ENCODE results near the gene MAPRE2.

The MAPRE2 gene

DNA sequence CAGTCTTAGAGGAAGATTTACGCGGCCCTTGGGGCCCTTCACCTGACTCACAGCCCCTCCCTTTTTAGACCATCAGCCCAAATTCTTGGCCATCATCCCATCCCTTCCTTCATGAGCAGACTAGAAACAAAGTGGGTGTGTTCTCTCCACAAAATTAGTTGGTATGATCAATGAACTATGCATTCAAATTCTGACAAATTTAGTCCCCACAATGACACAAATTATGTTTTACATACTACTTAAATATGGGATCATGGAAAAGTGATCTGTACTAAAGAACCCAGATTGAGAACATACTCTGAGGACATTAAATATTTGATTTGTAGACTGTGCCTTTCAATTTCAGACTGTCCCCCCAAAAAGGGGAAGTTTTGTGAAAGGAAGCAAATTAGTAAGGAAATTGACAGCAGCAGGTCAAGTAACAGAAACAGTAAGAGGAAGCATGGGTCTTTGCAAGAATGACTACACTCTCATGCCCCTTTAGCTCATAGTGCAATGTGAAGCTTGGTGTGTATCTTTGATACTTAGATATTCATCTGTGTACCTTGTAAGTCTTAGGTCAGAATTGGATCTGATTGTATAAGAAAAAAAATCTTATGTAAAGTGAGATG lies 2.2 kb upstream of the MAPRE2 start:
- no peak for DNase-seq

DNA sequence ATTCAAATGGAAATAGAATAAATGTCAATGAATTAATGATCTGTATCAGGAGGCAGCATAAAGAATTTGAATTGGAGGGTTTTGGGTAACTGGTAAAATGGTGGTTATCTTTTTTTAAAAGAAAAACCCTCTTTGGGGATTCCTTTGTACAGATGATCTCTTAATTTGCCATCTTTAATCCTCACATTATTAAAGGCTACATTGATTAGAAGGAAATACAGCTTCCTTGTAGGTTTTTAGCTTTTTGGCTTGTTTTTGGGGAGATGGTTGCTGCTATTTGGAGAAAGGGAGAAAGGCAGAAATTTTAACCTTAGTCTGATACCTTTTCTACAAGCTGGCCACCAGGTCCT lies 600 bp upstream of the MAPRE2 start:
- DNase-seq: no peak

DNA sequence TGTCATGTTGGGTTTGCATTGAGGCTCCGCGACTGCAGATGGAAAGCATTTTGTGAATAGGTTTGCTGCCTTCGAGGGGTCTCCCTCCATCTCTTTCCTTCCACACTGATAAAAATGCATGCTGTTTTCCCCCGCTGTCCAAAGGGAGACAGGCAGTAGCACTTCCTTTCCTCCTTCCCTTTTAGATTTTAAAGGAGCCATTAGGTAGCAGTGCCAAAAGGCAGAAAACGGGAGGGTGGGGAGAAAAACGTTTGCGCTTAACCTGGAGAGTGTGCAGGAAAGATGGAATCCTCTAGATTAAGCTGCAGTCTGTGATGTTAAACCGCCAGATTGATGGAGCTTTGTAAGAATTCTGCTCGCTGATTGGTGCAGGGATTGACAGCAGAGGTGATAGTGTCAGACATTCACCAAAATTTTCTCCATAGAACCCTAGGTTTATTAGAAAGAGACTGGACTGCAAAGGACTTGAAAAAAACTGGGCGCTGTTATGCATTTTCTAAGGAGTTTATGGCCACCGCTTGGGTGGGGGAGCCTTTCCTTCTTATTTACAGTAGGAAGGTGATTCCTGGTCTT lies 688 bp downstream of the MAPRE2 start:
- DNase-seq: no peak

DNA sequence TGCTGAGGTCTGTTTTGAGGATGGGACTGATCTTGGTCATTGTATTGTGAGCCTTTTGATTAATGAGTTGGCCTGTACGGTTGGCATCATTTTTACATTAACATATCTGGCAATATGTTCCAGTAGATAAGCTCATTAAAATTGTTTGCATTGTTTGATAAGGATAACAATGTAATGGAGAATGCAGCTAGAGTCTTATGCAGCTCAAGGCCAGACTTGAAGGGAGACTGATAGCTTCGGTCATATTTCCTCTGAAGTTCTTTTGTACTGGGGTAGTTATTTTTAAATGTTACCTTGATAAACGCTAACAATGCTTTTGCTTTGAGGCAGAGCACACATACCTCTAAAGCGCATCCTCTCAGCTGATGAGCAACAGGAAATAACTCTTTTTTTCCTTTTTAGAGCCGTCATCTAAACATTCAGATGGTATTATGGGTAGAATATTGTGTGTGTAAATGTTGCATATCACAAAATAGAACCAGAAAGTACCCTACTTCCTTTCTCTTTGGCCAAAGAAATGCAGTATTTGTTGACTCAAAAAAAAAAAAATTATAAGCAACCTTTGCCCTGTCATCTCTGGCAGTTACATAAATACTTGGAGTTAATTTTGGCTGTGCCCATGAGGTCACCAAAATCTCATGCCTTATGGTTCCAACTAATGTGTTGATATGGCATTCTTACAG lies 1.3 kb downstream of the MAPRE2 start:
- no peak for DNase-seq

DNA sequence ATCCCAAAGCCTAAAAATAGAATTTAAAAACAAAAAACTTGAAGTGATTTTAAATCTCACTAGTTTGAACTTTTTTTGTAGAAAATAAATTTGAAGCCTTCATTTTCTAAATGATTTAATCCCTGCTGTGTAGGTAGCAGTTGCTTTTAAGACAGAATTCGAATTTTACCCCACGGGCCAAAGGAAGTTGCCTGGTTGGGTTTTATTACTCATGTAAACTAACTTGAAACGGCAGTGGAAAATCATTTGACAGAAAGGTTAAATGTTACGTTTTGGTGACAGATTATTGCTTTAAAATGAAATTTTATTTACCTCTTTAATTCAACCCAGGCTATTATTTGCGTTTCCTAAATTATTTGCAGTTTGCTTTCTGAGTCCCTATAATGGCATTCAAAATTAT lies 2.0 kb downstream of the MAPRE2 start:
- no peak for DNase-seq

DNA sequence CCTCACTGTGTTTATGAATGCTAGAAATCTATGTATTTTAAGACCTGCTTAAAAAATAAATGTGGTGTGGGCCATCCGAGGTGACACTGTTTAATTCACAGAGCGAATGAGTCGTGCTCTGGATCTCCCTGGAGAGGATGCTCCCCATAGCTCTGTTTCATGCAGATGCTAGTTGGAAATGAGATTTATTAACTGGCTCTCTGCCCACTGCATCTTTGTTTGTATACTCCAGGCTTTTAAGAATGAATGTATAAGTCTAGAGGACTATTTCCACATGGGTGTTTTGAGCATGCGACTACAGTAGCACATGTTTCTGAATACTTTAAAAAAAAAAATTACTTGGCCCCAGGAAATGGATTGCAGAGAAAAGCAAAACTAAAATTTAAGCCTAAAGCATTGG lies 3.9 kb downstream of the MAPRE2 start:
- no peak for DNase-seq

DNA sequence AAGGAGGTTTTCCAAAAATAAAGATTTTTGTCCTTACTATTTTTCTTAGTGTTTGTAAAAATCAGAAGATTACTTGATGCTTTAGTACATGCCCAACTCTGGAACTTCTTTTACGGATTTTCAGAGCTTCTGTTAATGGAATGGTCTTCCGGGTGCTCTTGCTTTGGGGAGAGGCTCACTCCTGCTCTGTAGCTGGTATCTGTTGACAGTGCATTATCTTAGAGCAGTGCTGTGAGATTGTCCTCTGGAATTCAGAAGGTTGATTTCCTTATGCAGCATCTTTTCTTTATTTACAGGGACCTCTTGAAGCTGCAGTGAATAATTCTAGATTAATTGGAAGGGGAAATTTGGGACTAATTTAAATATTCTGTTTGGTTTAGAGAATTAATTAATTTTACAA lies 4.6 kb downstream of the MAPRE2 start:
- DNase-seq: no peak

DNA sequence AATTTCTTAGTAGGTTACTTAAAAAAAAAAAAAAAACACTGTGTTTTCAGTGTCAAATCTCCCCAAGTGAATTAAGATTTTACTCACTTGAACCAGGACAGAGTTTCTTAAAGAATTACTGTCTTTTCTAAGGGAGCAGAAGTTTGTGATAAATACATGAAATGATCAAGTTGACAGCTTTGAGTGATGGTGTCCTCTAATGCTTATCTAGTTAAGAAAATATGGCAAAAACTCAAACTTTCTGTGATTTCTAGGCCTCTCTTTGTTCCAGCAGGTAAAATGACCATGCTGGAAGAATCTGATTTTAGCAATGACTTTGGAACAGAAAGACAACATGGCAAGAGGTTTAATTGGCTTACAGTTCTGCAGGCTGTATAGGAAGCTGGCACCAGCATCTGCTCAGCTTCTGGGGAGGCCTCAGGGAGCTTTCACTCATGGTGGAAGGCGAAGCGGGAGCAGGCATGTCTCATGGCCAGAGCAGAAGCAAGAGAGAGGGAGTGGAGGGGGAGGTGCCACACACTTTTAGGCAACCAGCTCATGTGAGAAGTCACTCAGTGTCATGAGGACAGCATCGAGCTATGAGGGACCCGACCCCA lies 6.6 kb downstream of the MAPRE2 start:
- no peak for DNase-seq

DNA sequence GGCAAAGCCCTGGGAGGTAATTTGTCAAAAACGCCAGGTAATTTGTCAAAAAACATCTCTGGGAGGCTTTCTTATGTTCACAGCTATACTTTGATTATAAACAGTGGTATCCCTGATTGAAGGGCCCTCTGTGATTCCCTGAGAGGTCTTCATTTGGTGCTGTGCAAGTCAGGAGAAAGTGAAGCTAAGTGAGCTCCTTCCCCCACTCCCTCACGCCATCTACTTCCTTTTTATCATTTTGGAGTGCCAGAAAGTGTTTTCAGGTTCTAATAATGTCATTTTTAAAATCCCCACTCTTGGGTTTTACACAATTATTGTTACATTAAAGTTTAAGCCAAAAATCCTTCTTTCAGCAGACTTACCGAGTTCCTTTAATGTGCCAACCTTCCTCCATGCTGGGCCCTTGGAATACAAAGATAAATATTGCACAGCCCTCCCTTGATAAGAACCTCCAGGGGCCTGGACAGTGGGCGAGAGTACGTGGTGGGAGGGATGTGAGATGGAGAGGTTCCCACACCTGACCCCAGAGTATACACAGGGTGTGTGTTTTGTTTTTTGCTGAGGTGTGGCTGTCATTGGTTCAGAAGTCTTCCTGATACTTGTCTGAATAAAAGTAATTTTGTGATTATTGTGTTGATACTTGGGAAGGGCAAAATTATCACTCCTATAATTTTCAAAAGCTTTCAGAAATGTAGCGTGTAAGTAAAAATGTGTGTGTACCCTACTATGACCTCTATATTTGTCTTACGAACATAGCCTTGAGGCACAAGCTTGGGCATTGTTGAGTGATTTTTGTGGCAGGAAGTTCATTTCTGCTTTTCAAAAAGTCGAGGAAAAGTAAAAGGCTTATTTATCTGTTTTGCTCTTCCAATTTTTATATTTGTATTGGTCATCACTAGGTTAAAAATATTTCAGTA lies 8.2 kb downstream of the MAPRE2 start:
- DNase-seq: no peak

DNA sequence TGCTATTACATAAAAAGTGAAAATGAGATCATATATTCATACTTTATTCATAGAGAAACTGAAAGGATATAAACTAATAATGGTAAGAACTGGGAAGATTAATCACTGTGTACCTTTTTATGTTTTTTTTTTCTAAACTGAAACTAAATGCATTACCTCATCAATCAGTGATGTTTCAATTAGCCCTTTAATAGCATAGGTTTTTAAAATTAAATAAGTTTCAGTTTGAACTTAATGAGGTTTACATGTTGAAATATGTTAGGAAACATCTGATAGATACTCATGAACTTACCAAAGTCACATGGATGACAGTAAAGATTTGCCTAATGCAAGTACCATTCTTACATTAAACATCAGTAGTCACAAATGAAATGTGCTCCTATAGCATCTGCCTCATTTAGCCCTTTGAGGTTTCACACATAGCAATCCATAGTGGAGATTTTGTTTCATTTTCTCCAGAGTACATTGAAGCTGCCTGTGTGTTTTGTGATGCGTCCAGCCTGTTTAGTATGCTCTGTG lies 8.9 kb downstream of the MAPRE2 start:
- no peak for DNase-seq

DNA sequence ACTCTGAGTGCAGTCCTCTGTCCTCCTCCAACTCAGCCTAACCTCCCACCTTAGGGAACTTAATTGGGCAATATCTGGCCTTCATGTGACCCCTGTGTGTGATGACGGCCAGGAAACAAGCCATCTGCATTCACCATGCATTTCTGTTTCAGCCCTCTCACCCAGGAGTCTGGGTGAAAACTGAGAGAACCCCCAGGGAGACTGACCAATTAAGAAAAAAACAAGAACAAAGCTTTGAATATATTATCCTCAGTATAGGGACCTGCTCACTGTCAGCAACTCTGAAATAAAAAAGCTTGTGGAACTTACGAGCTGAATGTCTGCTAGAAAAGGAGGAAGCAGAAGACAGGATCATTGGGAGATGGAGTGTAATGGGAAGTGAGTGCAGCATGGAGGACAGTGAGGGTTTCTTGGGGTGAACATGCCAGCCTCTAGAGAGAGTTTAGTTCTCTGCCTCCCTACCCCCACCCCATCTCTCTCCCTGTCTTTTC lies 9.5 kb downstream of the MAPRE2 start:
- no peak for DNase-seq

DNA sequence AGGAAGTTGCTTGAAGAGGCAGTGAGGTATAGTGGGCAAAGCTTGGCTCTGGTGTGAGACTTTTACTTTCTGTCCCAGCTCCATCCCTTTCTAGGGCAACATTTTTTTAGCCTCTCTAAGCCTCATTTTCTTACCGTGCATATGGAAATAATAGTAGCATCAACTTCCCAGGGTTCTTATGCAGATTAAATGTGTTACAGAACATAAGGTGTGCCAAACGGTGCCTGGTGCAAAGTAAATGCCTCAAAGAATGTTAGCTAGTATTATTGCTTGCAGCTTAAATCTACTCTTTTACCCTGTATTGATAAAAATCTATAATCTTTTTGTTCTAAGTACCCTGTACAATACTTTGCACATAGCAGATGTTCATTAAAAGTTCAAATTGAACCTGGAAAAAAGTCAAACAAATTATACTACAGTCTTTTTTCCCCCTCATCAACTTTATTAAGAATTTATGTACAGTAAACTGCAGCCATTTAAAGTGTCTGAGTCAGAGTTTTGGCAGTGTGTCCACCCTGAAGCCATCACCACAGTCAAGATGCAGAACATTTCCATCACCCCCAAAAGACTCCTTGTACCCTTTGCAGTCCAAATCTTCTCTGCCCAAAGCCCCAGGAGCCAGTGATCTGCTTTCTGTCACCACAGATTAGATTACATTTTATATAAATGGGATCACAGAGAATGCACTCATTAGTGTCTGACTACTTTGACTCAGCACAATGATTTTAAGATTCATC lies 10.6 kb downstream of the MAPRE2 start:
- DNase-seq: no peak

DNA sequence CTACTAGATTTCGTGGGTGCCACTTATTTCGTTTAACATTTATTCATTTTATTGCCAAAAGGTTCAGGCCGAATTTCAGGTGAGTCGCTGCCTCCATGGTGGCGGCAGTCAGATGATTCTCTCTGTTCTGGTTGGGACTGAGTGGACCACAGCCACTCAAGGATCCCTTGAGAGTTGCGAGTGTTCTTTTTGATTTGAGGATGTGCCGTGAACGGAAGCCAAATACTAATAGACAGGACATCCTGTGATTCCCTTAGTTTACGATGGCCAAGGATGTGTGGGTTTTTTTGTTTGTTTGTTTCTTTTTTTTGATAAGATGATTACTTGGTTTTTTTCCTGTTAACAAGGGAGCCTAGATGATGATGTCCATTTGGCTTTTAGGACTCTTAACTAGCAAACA lies 13.2 kb downstream of the MAPRE2 start:
- no peak for DNase-seq

DNA sequence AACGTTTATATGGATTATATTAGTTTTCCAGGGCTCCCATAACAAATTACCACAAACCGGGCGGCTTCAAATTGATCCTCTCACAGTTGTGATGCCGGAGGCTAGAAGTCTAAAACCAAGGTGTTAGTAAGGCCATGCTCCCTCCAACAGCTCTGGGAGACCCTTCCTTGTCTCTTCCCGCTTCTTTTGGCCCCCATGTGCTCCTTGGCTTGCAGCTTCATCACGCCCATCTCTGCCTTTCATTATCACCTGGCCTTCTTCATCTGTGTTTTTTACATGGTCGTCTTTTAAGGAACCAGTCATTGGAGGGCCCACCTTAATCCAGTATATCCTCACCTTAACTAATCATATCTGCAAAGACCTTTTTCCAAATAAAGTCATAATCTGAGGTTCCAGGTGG lies 13.9 kb downstream of the MAPRE2 start:
- no peak for DNase-seq

DNA sequence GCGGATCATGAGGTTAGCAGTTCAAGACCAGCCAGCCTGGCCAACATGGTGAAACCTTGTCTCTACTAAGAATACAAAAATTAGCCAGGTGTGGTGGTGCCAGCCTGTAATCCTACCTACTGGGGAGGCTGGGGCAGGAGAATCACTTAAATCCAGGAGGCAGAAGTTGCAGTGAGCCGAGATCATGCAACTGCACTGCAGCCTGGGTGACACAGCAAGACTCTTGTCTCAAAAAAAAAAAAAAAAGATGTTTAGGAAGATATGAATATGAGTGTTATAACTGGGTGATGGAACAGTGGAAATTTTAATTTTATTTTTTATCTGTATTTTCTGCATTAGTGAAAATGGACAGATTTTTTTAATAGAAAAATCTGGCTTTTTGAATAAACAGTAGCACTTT lies 14.5 kb downstream of the MAPRE2 start:
- DNase-seq: no peak

DNA sequence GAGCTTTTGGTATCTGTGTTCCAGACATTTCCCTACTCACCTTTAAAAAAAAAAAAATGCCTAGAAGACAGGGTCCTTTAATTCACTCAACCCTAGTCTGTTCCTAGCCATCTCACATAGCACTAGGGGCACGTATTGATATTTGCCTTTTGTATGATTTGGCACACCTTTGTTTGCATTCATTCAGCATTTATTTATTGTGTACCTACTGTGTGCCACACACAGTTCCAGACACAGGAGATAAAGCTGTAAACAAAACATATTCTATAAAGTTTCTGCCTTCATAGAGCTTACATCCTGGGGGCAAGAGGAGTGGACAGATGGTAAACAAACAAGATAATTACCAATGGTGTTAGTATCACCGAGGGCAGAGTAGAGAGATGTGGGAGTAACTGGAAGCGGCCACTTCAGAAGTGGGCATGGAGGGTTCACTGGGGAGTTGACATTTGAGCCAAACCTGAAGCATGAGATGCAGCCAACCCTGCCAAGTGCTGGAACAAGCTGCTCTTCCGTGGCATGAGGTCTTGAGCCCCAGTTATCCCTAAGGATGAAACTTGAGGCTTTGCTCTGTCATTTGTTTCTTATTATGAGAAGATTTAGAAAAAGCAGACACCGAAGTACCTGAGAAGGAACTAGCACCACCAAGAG lies 18.2 kb downstream of the MAPRE2 start:
- DNase-seq: no peak

DNA sequence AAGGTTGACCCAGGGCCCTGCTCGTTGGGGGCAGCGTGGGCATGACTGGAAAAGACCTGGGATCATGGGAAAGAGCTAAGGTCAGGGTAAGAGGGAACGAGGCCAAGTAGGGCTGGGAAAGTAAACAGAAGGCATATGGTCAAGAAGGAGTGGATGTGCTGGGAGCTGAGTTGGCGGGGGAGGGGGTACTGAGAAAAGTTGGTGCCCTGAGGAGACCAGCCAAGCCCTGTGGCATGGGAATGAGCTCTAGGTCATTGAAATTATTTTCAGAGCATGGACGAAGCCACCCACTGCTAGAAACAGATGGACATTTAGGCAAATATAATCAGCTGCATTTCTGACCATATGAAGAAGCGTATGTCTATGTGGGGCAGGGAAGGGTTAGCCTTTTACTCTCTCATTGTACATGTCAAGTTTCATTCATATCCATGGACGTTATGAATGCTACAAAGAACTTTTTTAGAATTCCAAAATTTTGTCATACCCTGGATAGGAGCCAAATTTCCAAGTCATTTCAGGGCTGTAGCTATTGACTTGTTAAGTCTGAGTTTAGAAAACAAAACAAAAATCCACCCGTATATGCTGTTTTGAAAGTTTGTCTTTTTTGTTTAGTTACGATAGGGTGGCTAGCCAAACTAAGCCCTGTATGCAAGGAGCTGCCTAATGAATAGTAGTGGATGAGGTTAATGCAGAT lies 19.1 kb downstream of the MAPRE2 start:
- DNase-seq: no peak

DNA sequence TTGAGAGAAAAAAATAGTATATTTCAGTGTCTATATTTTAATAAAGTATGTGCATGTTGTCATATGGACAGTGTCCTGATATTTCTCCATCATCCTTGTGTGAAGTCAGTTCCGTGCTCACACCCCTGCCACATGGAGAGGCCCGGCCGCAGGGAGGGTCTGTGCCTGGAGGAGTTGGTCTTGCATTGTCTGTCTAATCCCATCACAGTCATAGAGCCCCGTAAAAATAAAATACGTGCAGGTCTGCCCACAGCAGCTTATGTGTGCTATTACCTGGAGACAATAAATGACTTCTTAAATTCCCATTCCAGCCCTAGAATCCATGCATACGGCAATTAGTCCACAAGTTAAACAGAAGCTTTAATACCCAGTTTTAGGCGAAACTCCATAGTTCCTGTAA lies 20.1 kb downstream of the MAPRE2 start:
- DNase-seq: no peak

DNA sequence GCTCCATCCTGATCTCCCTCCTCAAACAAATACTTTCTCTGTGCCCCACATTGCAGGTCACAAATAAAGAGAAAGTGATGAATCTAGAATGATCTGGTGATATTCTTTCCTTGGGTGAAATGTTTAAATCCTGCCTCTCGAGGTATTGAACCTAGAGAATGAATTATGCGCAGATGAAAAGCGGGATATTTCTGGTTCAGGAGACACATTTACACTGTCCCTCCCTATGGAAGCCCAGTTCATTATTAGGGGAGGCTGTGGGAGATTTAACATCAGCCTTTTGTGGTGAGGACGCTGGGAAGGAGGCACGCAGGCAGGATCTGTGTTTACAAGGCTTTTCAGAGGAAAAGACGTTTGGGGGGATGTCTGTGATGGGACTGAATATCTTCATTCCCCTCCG lies 20.6 kb downstream of the MAPRE2 start:
- no peak for DNase-seq

DNA sequence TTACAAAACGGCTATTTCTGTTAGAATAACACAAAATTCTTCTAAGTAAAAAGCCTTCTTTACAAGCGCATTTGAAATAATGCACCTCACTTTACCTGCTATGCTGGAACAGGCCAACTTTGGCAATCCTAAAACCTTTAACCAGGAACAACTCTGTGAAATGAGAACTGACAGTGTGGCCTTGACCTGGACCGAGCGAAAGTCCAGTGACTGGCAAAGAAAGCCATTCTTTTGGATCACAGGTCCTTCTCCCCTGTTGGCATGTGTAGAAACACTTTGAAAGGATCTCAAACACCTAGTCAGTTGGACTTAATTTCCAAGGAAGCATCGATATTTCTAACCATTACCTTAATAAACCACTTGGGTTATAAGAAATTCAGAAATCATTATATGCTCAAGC lies 21.2 kb downstream of the MAPRE2 start:
- no peak for DNase-seq

All from activated gamma-delta T cell treated with Interleukin-2 at 50 U/mL for 16 hours (primary cell).